ENCODE measurements around the gene MYO10. TPM values are rescaled to one million over a fixed set of nuclear protein-coding genes. Genes with fewer than 3 reads are reported as not detected.
"Not testable (repeated sequence)": the region's sequence is repeated elsewhere in the genome, so short reads cannot be mapped to it uniquely, and the experiment has no call there.

Gene MYO10
- 7.2 TPM for total RNA-seq
- long read RNA-seq, partial matches to known transcripts = 3 of 3 reads
- long read RNA-seq, other reads (novel, unspliced or antisense) = 0 of 3 reads

DNA sequence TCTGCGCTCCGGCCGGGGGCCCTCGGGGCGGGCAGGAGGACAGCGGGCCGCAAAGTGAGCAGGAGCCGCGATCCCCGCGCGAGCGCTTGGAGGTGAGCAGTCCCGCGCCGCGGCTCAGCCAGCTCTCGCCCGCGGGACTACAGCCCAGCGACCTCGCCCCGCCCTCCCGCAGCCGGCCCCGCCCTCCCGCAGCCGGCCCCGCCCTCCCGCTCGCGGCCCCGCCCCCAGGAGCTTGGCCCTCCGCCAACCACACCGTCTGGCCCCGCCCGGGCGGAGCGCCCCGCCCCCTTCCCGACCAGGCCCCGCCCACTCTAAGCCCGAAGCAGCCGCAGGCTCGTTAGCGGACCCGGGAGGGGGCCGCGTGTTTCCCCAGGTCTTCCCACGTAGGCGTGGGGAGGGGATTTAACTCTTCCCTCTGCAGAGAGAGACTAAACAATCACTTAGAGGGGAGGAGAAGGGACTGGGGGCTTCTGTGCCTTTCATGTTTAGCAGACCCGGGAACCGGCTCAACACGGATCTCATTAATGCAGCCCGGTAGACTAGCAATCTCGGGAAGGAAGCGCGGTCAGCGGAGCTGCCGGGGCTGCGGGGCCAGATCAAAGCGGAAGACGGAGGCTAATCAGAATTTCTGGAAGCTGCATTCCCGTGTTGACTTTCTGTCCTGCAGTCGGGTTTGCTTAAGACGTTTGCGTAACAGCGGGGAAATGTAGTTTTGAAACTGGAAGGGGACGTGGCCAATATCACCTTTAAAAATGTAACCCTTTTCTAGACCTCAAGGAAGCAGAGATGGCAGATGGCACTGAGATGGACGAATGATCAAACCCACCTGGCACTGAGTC, at the start of gene MYO10:
Gene MYO10, minus strand, starts transcription at position 139 of the 839 bp plus-strand sequence. CDS start 480 bp downstream, outside the sequence.
- ATAC-seq (ENCODE audit: poor library complexity) (peak; percentile 95), DNase-seq (peak; percentile 85)
- intact Hi-C loops (cut with DNase I) = loop anchor here (5.0 kb wide), 1 partner anchor 251 kb away; no protein-coding TSS in a partner anchor

DNA sequence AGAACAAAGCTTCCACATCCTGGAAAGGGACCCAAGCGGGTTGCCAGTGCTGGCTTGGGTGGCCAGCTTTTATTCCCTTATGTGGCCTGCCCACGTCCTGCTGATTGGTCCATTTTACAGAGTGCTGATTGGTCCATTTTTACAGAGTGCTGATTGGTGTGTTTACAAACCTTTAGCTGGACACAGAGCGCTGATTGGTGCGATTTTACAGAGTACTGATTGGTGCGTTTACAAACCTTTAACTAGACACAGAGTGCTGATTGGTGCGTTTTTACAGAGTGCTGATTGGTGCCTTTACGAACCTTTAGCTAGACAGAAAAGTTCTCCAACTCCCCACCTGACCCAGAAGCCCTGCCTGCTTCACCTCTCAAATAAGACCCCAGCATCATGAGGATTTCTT, 49.2 kb upstream of the MYO10 start:
- intact Hi-C loops (cut with DNase I); ATAC-seq (ENCODE audit: poor library complexity); DNase-seq: not testable (repeated sequence)

DNA sequence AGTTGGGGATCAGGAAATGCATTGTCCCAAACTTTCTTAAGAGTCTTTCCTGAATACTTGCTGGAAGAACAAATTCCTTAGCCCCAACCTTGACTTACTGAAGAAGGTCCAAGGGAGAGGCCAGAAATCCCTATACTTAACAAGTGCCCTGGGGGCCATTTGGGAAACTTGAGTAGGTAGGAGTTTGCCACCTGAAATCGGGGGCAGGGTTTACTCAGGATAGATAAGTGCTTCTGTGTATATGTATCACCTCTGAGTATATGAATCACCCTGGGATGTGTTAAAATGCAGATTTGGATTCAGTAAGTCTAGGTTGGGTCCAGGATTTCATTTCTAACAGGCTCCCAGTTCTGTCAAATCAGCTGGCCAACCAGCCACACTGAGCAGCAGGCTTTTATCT, 47.9 kb upstream of the MYO10 start:
- DNase-seq (no peak), ATAC-seq (ENCODE audit: poor library complexity) (no peak)
- intact Hi-C loops (cut with DNase I) = no loop called here

DNA sequence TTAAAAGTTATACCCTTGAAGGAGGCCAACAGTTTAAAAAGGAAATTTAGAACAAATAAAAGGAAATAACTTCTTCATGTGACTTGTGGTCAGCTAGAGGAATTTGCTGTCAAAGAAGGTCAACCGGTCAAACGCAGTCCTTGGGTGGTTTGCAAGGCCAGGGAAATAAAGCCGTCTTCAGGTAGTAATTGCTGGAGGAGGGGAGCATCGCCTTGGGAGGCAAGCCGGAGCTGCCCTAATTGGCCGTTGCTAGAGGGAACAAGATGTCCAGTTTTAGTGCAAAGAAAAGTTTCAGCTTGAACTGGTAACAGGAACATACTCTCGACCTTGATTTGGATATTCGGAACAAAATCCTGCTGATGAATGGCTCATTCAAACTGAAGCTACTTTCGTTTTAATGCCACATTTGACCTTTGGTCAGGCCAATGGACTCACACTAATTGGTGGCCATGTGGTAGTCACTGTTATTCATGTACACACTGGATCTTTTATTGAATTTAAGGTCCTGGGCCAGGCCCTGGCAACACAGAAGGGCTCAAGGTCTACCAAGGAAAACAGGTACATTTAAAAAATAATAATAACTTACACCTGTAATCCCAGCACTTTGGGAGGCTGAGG, 47.0 kb upstream of the MYO10 start:
- DNase-seq = no peak
- no peak for ATAC-seq (ENCODE audit: poor library complexity)
- intact Hi-C loops (cut with DNase I) = no loop called here

DNA sequence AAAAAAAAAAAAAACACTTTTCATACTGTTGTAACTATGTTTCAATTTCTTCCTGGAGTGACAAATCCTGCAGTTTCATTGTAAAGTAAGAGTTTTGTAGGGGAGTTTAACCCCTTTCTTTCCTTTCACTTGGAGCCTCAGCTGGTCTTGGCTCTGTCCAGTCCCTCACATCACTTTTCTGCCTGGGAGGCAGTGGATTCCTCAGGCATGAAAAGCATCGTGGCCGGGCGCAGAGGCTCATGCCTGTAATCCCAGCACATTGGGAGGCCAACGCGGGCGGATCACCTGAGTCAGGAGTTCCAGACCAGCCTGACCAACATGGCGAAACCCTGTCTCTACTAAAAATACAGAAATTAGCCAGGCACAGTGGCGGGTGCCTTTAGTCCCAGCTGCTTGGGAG, 45.6 kb upstream of the MYO10 start:
- DNase-seq (no peak), ATAC-seq (ENCODE audit: poor library complexity) (no peak)
- intact Hi-C loops (cut with DNase I) = no loop called here

DNA sequence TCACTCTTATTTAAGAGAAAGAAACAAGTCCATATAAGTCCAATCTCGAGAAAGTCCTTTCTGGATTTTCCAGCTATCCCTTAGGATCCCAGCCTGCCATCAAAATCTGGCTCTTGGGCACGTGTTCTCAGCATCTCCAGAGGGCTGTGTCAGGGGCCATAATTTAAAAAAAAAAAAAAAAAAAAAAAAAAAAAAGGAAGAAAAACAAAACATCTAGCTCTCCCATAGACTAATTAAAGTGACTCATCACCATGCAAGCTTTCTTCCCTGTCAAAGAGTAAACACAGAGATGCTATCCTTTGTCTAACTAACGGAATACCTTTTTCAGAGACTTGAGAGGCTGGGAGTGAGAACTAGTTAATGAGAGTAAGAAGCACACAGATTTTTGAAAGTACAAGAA, 44.9 kb upstream of the MYO10 start:
- intact Hi-C loops (cut with DNase I) = no loop called here
- no peak for ATAC-seq (ENCODE audit: poor library complexity)
- no peak for DNase-seq

DNA sequence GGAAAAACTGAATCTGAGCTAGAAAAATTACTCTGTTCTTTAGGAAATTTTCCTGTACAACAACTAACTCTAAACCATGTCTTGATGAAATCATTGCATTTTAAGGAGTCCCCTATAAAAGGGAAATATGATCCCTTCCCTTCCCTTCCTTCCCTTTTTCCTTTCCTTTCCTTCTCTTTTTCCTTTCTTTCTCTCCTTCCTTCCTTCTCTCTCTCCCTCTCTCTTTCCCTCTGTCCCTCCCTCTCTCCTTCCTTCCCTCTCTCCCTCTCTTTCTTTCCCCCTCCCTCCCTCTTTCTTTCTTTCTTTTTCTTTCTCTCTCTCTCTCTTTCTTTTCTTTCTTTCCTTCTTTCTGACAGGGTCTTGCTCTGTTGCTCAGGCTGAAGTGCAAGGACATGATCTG, 42.2 kb upstream of the MYO10 start:
- no peak for ATAC-seq (ENCODE audit: poor library complexity)
- intact Hi-C loops (cut with DNase I) = no loop called here

DNA sequence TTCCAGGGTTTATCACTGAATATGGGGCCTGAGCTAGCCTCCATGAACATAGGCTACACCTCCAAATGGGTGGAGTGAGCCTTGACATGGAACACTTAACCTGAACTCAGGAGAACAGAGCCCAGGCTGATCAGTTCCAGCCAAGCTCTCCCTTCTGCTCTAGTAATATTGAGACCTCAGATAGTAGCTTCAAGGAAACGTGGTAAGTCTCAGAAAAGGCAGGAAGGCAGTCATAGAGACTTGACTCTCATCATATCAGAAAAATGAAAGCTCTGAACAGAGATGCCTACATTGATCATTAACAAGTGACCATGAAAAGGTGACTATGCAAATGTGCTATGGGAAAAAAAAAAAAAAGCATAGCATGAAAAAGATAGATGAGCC, 40.5 kb upstream of the MYO10 start:
- intact Hi-C loops (cut with DNase I) = no loop called here
- DNase-seq (no peak), ATAC-seq (ENCODE audit: poor library complexity) (no peak)

More for the DNA sequence above, 42.2 kb upstream of the MYO10 start:
- DNase-seq = no peak

DNA sequence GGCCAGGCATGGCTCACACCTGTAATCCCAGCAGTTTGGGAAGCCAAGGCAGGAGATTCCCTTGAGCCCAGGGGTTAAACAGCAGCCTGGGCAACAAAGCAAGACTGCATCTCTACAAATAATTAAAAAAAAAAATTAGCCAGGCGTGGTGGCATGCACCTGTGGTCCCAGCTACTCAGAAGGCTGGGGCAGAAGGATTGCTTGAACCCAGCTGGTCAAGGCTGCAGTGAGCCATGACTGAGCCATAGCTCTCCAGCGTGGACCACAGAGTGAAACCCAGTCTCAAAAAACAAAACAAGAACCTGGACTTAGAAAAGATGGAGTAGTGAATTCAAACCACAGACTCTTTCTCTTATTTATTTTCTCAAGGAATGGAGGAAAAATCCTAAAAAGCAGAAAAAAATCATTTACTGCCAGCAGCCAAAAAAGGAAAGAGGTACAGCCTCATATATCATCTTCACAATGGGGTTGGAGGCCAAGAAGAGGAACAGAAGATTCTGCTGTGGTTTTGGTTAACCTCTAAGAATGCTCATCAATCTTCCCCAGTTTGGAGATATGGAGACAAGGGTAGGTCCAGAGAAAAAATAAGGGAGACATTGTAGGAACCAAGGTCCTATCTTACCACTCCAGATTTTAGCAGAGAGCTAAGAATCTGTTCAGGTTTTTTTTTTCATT, 40.0 kb upstream of the MYO10 start:
- intact Hi-C loops (cut with DNase I) = no loop called here
- DNase-seq = no peak
- no peak for ATAC-seq (ENCODE audit: poor library complexity)

DNA sequence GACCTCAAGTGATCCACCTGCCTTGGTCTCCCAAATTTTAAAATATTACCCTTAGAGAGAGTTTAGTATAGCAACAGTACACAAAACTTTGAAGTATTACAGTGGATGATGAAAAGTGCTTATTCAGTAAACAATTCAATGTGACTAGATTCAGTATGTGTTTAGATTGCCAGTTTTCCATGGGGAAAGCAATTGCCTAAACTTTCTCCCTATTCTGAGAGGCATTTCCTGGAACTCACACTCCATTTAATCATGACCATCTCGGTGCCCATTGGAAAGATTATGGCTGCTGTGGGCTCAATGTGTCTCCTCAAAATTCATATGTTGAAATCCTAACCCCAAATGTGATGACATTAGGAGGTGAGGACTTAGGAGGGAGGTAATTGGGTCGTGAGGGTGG, 38.9 kb upstream of the MYO10 start:
- intact Hi-C loops (cut with DNase I) = no loop called here
- DNase-seq = no peak
- no peak for ATAC-seq (ENCODE audit: poor library complexity)

DNA sequence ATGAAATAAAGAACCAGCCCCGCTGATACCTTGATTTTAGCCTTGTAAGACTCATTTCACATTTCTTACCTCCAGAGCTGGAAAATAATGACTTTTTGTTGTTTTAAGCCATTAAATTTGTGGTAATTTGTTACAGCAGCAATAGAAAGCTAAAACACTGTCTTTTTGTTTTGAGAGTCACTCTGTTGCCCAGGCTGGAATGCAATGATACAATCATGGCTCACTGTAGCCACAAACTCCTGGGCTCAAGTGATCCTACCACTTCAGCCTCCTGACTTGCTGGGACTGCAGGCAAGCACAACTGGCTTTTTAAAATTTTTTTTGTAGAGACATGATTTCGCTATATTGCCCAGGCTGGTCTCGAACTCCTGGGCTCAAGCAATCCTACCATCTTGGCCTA, 34.7 kb upstream of the MYO10 start:
- intact Hi-C loops (cut with DNase I) = no loop called here
- ATAC-seq (ENCODE audit: poor library complexity) (no peak), DNase-seq (no peak)

DNA sequence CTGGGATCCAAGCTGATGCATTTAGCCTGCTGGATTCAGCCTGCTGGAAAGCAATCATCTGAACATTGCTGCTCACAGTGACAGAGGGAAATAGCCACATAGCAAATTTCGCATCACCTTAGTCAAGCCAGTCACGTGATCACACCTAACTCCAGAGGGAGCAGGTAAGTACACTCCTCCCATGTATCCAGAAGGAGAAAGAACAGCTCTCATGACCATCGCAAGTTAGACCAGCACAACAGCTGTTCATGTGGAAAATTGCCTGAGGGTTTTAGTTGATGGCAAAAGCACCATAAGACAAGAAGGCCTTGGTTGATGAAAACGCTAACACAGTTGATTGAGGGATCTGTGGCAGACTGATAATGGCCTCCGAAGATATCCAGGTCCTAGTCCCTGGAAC, 34.2 kb upstream of the MYO10 start:
- ATAC-seq (ENCODE audit: poor library complexity) (no peak), DNase-seq (no peak)
- intact Hi-C loops (cut with DNase I) = no loop called here

DNA sequence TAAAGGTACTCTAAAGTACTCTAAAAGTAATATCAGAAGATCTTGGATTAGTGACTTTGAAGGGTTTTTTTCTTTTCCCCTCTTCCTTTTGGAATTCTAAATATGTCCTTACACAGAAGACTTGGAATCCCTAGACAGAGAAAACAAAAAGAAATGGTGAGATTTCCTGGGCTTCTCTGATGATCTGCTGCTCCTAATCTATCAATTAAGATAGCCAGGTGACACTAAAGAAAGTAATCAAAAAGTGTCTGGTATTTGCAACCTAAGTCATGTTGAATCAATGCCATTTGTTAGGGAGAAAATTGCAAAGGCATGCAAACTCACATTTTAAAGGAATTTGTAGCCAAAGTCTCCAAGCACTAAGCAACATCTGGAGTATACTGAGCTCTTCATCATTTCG, 29.5 kb upstream of the MYO10 start:
- no peak for ATAC-seq (ENCODE audit: poor library complexity)
- intact Hi-C loops (cut with DNase I) = no loop called here
- no peak for DNase-seq

DNA sequence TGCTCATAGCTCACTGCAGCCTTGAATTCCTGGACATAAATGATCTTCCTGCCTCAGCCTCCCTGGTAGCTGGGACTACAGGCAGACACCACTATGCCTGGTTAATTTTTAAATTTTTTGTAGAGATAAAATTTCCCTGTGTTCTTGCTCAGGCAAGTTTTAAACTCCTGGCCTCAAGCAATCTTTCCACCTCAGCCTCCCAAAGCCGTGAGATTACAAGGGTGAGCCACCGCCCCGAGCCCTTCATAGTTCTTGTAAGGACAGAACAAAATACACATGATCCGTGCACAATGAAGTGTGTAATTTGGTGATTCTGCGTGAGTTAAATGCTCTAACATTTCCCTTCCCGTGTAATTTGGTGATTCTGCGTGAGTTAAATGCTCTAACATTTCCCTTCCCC, 27.7 kb upstream of the MYO10 start:
- no peak for DNase-seq
- no peak for ATAC-seq (ENCODE audit: poor library complexity)
- intact Hi-C loops (cut with DNase I) = no loop called here

DNA sequence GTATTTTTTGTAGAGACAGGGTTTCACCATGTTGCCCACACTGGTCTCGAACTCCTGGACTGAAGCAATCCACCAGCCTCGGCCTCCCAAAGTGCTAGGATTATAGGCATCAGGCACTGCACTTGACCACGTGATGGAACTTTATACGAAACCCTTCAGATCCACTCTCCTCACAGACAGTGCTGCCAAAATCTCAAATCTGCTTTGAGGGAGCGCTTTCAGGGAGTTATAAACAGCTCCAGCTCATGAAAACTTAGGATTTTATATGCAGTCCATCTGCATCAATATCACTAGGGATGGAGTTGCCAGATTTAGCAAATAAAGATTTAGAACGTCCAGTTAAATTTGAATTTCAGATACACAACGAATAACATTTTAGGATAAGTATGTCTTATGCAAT, 25.0 kb upstream of the MYO10 start:
- intact Hi-C loops (cut with DNase I) = no loop called here
- no peak for ATAC-seq (ENCODE audit: poor library complexity)
- DNase-seq = no peak

DNA sequence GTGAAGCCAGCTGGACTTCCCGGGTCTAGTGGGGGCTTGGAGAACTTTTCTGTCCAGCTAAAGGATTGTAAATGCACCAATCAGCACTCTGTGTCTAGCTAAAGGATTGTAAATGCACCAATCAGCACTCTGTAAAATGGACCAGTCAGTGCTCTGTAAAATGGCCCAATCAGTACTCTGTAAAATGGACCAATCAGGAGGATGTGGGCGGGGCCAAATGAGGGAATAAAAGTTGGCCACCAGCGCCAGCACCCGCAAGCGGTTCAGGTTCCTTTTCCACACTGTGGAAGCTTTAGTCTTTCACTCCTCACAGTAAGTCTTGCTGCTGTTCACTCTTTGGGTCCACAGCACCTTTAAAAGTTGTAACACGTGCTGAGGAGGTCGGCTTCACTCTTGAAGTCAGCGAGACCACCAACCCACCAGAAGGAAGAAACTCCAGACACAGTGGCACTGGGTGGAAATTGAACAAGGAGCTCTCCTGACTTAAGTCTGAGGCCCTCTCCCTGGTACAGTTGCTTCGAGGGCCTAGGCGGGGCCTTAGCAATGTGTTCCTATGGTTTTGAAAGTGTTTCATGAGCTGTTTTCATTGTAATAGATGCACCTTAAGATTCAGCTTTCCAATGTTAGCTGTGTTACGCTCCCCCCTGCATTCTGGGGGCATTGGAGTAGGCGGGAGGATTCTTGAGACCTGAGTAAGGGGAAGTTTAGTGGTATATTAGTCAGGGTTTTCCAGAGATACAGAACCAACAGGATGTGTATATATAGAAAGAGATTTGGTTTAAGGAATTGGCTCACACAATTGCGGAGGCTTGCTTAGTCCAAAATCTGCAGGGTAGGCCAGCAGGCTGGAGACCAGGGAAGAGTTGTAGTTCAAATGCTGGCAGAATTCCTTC, 21.5 kb upstream of the MYO10 start:
- DNase-seq (no peak), ATAC-seq (ENCODE audit: poor library complexity) (no peak)
- intact Hi-C loops (cut with DNase I) = no loop called here

DNA sequence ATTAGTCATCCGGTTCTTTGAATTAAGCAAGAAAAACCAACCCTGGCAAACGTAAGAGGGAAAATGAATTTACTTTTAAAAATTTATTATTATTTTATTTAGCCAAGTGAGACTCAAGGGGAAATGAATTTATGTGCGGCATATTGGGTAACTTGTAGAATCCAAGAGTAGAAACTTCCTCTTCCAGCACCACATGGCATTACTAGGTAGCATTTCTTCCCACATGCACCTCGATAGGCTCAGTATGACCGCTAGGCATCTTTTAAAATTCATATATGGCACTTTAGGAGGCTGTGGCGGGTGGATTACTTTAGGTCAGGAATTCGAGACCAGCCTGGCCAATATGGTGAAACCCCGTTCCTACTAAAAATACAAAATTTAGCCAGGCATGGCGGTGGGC, 17.6 kb upstream of the MYO10 start:
- ATAC-seq (ENCODE audit: poor library complexity) = no peak
- DNase-seq = no peak
- intact Hi-C loops (cut with DNase I) = no loop called here

DNA sequence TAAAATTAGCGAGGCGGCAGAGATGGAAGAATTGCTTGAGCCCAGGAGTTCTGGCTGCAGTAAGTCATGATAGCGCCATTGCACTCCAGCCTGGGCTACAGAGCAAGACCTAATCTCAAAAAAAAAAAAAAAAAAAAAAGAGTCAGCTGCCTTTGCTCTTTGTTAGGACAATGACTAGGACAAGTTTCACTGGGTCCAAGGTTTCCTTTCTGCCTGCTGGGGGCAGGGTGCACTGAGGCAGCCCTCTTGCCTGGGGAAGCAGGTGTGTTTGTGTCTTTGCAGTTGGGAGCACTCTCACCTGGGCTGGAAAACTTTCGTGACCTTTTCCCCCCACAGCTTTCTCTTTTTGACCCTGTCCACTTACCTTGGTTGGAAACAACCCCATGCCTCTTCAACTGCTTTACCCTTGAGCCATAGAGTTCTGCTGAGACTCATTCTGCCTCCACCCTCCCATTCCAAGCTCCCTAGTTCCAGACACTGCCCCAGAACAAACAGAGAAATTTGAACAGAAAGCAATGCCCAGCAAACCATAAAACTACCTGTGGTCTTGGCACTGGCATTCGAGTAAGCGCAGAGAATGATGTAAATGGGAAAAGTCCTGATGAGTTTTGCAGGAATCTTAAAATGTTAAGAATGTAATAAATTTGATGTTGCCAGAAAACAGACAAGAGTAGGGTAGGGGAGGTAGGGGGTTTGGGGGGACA, 17.0 kb upstream of the MYO10 start:
- no peak for DNase-seq

More for the DNA sequence above, 17.0 kb upstream of the MYO10 start:
- intact Hi-C loops (cut with DNase I) = no loop called here
- ATAC-seq (ENCODE audit: poor library complexity) = no peak
